Spleen (tissue), 7 donors: ENCODE measurements around the gene STEAP2.

Experiments
- POLR2A ChIP-seq, 3 donors: fragments of 450-650 bp; IDR thresholded peaks; one replicate each; pipeline ENCODE4 v1.5.1; 2017; ENCODE audit warnings: antibody characterized with exemption in 3 of 3, mild to moderate bottlenecking in 1 of 3
- POLR2AphosphoS5 ChIP-seq, 3 donors: sonication (generic); formaldehyde crosslinking; IDR thresholded peaks; one replicate each; pipeline ENCODE4 v1.5.1; 2017; ENCODE audit warnings: antibody characterized with exemption in 3 of 3
- TF ChIP-seq, protein P1 (sequence below), 11 experiments: fragments of 200-600 bp in 7 of 11; fragments of 450-650 bp in 4 of 11; sonication (generic) in 4 of 11; IDR thresholded peaks in 8 of 11; conservative IDR thresholded peaks in 3 of 11; 1 replicate in 7 of 11; 2 replicates in 4 of 11; pipeline versions ENCODE4 v1.4.0 to v1.8.0; 2016 to 2021; ENCODE audit warnings: antibody characterized with exemption in 11 of 11, inconsistent platforms in 4 of 11, mild to moderate bottlenecking in 1 of 11
- donor health status: DM: no; HTN: no; CAD: no; lungs with moderate emphysema.
- donor health status: DM: no; HTN: no; CAD: no.
- donor health status: DM: no; HTN: no; CAD: no.

DNA sequence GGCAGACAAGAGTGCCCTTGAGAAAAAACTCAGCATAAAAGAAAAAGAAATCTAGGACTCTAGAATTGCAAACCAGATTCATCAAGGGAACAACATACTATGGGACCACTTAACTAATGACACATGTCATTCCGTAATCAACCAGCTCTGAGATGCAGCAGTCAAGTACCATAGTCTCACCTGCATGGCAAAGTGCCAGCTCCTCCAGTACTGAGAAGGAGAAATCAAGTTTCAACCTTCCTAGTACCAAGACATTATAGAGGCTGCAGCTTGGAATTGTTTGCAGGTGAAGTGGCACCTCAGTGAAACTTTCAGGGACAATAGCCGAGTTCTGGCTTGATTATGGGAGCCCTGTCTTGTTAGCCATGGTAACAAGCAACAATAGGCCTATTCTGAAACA, 45.8 kb upstream of the STEAP2 start:
- TF ChIP-seq, protein P1, sequence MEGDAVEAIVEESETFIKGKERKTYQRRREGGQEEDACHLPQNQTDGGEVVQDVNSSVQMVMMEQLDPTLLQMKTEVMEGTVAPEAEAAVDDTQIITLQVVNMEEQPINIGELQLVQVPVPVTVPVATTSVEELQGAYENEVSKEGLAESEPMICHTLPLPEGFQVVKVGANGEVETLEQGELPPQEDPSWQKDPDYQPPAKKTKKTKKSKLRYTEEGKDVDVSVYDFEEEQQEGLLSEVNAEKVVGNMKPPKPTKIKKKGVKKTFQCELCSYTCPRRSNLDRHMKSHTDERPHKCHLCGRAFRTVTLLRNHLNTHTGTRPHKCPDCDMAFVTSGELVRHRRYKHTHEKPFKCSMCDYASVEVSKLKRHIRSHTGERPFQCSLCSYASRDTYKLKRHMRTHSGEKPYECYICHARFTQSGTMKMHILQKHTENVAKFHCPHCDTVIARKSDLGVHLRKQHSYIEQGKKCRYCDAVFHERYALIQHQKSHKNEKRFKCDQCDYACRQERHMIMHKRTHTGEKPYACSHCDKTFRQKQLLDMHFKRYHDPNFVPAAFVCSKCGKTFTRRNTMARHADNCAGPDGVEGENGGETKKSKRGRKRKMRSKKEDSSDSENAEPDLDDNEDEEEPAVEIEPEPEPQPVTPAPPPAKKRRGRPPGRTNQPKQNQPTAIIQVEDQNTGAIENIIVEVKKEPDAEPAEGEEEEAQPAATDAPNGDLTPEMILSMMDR (IDR thresholded peaks at IDR 0.05 in 8 of 11, conservative IDR thresholded peaks at IDR 0.05 in 3 of 11) = no peak
- TF ChIP-seq POLR2A (IDR thresholded peaks at IDR 0.05) (no peak), POLR2AphosphoS5 (IDR thresholded peaks at IDR 0.05) (no peak)
